NCI-H2081 (cell line): Measurements from ENCODE around the gene VPS26C.
"Not testable (repeated sequence)": the region's sequence is repeated elsewhere in the genome, so short reads cannot be mapped to it uniquely, and the experiment has no call there.

Experiments used
- DNase-seq, 2 experiments: peaks; one replicate each; lab custom pipeline; 2025; lab: John Stamatoyannopoulos, UW

Gene VPS26C

GRCh38 chr21:37267269-37268185, at the start of gene VPS26C:
TSS of gene VPS26C (minus strand) at chr21:37267334. CDS start at chr21:37267294, 40 bp downstream.
- DNase-seq = peak; percentile 98

- DNase-seq = not testable (repeated sequence)
Measured at GRCh38 chr21:37316072-37316471, 48.9 kb upstream of the VPS26C start.

GRCh38 chr21:37300114-37300751, 33.1 kb upstream of the VPS26C start:
- no peak for DNase-seq

GRCh38 chr21:37297364-37297763, 30.2 kb upstream of the VPS26C start:
- no peak for DNase-seq

- DNase-seq = no peak
Measured at GRCh38 chr21:37294679-37295078, 27.5 kb upstream of the VPS26C start.

GRCh38 chr21:37292941-37293340, 25.8 kb upstream of the VPS26C start:
- no peak for DNase-seq

- no peak for DNase-seq
Measured at GRCh38 chr21:37292041-37292440, 24.9 kb upstream of the VPS26C start.

- DNase-seq = not testable (repeated sequence)
Measured at GRCh38 chr21:37283191-37283710, 16.1 kb upstream of the VPS26C start.

GRCh38 chr21:37282602-37283001, 15.5 kb upstream of the VPS26C start:
- not testable (repeated sequence) for DNase-seq

GRCh38 chr21:37281993-37282392, 14.9 kb upstream of the VPS26C start:
- DNase-seq = no peak

GRCh38 chr21:37281579-37281978, 14.4 kb upstream of the VPS26C start:
- no peak for DNase-seq

- not testable (repeated sequence) for DNase-seq
Measured at GRCh38 chr21:37279271-37279670, 12.1 kb upstream of the VPS26C start.

GRCh38 chr21:37278199-37278598, 11.1 kb upstream of the VPS26C start:
- DNase-seq = no peak

- no peak for DNase-seq
Measured at GRCh38 chr21:37276377-37276776, 9.2 kb upstream of the VPS26C start.

GRCh38 chr21:37273911-37274690, 7.0 kb upstream of the VPS26C start:
- DNase-seq = no peak

GRCh38 chr21:37273440-37273839, 6.3 kb upstream of the VPS26C start:
- no peak for DNase-seq

GRCh38 chr21:37272897-37273296, 5.8 kb upstream of the VPS26C start:
- DNase-seq = no peak

GRCh38 chr21:37270576-37271365, 3.6 kb upstream of the VPS26C start:
- DNase-seq = no peak

- no peak for DNase-seq
Measured at GRCh38 chr21:37269481-37269880, 2.3 kb upstream of the VPS26C start.

GRCh38 chr21:37268186-37268503, 1.0 kb upstream of the VPS26C start:
- no peak for DNase-seq

- peak; percentile 82 to 89 for DNase-seq
Measured at GRCh38 chr21:37266515-37267221, 466 bp downstream of the VPS26C start.
